Activated T-helper 17 cell treated with anti-CD3 and anti-CD28 coated beads, Interleukin-2, amount 50 U/mL, for 72 hours (primary cell): ENCODE data around the gene MAPK13. TPM values are rescaled to one million over a fixed set of nuclear protein-coding genes. Genes with fewer than 3 reads are reported as not detected.
"Not testable (repeated sequence)": the region's sequence is repeated elsewhere in the genome, so short reads cannot be mapped to it uniquely, and the experiment has no call there.

Experiments used
- ATAC-seq: fragments of 150-1000 bp; cut with Tn5 transposase; replicated peaks from 2 replicates; pipeline ENCODE4 v1.10.0; 2021; ENCODE audit warnings: mild to moderate bottlenecking, moderate library complexity
- H3K27ac Mint-ChIP-seq: one replicate; pipeline ENCODE4 v1.8.0; 2022; ENCODE audit warnings: mixed read lengths
- H3K27me3 Mint-ChIP-seq: one replicate; pipeline ENCODE4 v1.8.0; 2022; ENCODE audit warnings: mixed read lengths
- H3K36me3 Mint-ChIP-seq: one replicate; pipeline ENCODE4 v1.8.0; 2022; ENCODE audit warnings: low read depth, mild to moderate bottlenecking, mixed read lengths
- H3K4me1 Mint-ChIP-seq: one replicate; pipeline ENCODE4 v1.8.0; 2022; ENCODE audit warnings: mixed read lengths
- H3K4me3 Mint-ChIP-seq: one replicate; pipeline ENCODE4 v1.8.0; 2022; ENCODE audit warnings: mild to moderate bottlenecking, mixed read lengths
- H3K9me3 Mint-ChIP-seq: one replicate; pipeline ENCODE4 v1.8.0; 2022; ENCODE audit warnings: mixed read lengths
- total RNA-seq, 2 donors: library from RNA; stranded (reverse); gene quantifications; one replicate each; pipeline ENCODE4 v1.2.3, GENCODE V29; 2022

Gene MAPK13
- total RNA-seq, 2 donors from 2014 or later: 53.6 to 58.7 TPM

GRCh38 chr6:36128793-36129192 lies 1.5 kb upstream of the MAPK13 start:
- no peak for ATAC-seq
- Mint-ChIP-seq H3K4me3 (peak overlapping the region; percentile 86), H3K36me3 (peaks cover 28% of the 10 kb centered on the region), H3K27me3 (no peaks in the 10 kb centered on the region), H3K4me1 (peaks cover 30% of the 10 kb centered on the region), H3K27ac (no peak overlapping the region), H3K9me3 (no peaks in the 10 kb centered on the region)

DNA sequence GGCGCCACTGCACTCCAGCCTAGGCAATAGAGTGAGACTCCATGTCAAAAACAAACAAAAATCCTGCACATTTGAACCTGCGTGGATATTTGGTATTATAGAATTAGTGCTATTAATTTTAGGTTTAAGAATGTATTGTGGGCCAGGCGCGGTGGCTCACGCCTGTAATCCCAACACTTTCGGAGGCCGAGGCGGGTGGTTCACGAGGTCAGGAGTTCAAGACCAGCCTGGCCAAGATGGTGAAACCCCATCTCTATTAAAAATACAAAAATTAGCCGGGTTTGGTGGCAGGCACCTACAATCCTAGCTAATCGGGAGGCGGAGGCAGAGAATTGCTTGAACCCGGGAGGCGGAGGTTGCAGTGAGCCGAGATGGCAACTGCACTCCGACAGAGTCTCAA lies 979 bp upstream of the MAPK13 start:
- Mint-ChIP-seq H3K27ac (peak overlapping the region; percentile 89), H3K4me3 (peak overlapping the region; percentile 86), H3K4me1 (peaks cover 31% of the 10 kb centered on the region), H3K36me3 (peaks cover 34% of the 10 kb centered on the region)
- not testable (repeated sequence) for ATAC-seq, H3K9me3 Mint-ChIP-seq, H3K27me3 Mint-ChIP-seq

DNA sequence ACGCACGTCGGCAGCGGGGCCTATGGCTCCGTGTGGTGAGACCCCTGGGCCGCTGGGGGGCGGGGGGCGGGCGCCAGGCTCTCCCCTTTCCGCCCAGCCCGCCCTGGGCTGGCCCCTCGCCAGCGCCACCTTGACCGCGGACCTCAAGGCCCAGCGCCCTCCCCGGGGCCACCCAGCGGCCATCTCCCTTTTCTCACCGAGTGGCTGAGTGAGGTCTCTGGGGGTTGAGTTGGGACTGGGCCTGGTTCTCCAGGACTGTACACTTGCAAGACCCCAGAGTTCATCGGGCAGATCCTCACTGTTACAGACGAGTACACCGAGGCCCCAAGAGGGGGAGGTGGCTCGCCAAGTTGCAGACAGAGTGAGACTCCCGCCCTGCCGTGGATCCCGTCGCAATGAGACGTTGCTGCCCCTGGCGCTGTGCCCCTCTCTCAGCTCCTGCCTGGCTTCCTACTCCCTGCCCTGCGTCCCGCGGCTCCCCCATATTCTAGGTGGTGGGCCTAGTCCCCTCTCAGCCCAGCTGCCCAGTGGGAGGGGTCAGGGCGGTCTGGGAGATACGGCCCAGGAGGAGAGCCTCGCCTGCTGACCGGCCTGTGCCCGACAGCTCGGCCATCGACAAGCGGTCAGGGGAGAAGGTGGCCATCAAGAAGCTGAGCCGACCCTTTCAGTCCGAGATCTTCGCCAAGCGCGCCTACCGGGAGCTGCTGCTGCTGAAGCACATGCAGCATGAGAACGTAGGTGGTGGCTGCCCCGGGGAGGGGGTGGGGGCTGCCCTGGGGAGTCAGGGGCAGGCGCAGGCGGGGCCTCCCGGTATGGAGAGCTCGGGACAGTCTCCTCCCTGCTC lies 576 bp downstream of the MAPK13 start:
- Mint-ChIP-seq H3K36me3 (peaks cover 49% of the 10 kb centered on the region), H3K4me3 (peak overlapping the region; percentile 83), H3K9me3 (no peaks in the 10 kb centered on the region), H3K27ac (peak overlapping the region; percentile 82), H3K27me3 (no peaks in the 10 kb centered on the region), H3K4me1 (peaks cover 35% of the 10 kb centered on the region)
- ATAC-seq: peak; percentile 73

GRCh38 chr6:36131511-36132245 lies 1.4 kb downstream of the MAPK13 start:
- H3K27ac Mint-ChIP-seq: peak overlapping the region; percentile 82
- H3K36me3 Mint-ChIP-seq: peaks cover 57% of the 10 kb centered on the region
- peaks cover 28% of the 10 kb centered on the region for H3K4me1 Mint-ChIP-seq
- peak; percentile 83 for ATAC-seq
- H3K4me3 Mint-ChIP-seq: peak overlapping the region; percentile 83
- H3K27me3 Mint-ChIP-seq: no peaks in the 10 kb centered on the region
- no peaks in the 10 kb centered on the region for H3K9me3 Mint-ChIP-seq

DNA sequence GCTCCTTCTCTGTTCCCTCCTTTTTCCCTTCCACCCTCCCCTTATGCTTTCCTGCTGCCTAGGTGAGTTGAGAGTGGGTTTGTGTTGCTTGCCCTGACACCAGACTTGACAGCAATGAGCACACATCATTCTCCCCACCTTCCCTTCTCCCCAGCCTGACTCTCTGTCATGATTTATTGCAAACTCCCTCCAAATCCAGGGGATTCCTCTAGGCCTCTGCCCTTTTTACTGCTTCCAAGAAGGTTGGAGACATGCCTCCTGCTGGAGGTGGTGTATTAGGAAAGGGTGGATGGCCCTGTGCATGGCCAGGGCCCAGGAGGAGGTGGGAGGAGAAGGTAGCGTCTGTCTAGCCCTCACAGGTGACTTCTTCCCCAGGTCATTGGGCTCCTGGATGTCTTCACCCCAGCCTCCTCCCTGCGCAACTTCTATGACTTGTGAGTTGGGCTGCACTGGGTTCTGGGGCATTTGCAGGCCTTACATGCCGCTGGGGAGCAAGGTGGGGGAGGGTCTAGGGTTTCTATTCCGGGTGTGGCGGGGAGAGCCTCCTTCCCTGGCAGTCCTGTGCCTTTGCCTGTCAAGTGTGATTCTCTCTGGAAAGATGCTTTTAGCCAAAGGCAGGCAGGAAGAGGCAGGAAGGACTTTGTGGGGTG lies 2.1 kb downstream of the MAPK13 start:
- ATAC-seq: no peak
- Mint-ChIP-seq H3K4me1 (peaks cover 21% of the 10 kb centered on the region), H3K27me3 (no peaks in the 10 kb centered on the region), H3K27ac (peak overlapping the region; percentile 82), H3K9me3 (no peaks in the 10 kb centered on the region), H3K4me3 (peak overlapping the region; percentile 83), H3K36me3 (peaks cover 64% of the 10 kb centered on the region)

- Mint-ChIP-seq H3K4me3 (peak overlapping the region; percentile 83), H3K9me3 (no peaks in the 10 kb centered on the region), H3K27ac (peak overlapping the region; percentile 82), H3K36me3 (peaks cover 72% of the 10 kb centered on the region), H3K27me3 (no peaks in the 10 kb centered on the region), H3K4me1 (peaks cover 20% of the 10 kb centered on the region)
- no peak for ATAC-seq
Observed at GRCh38 chr6:36133148-36133547, 2.8 kb downstream of the MAPK13 start.

- ATAC-seq: no peak
- no peaks in the 10 kb centered on the region for H3K9me3 Mint-ChIP-seq
- H3K36me3 Mint-ChIP-seq: peaks cover 80% of the 10 kb centered on the region
- H3K27ac Mint-ChIP-seq: peak overlapping the region; percentile 36
- no peaks in the 10 kb centered on the region for H3K27me3 Mint-ChIP-seq
- H3K4me1 Mint-ChIP-seq: peaks cover 20% of the 10 kb centered on the region
- H3K4me3 Mint-ChIP-seq: peak overlapping the region; percentile 83
Observed at GRCh38 chr6:36133912-36134311, 3.6 kb downstream of the MAPK13 start.

GRCh38 chr6:36135053-36135731 lies 4.9 kb downstream of the MAPK13 start:
- no peak overlapping the region for H3K4me3 Mint-ChIP-seq
- H3K27me3 Mint-ChIP-seq: no peaks in the 10 kb centered on the region
- no peaks in the 10 kb centered on the region for H3K9me3 Mint-ChIP-seq
- H3K27ac Mint-ChIP-seq: peak overlapping the region; percentile 36
- H3K4me1 Mint-ChIP-seq: peaks cover 19% of the 10 kb centered on the region
- peaks cover 88% of the 10 kb centered on the region for H3K36me3 Mint-ChIP-seq
- no peak for ATAC-seq

DNA sequence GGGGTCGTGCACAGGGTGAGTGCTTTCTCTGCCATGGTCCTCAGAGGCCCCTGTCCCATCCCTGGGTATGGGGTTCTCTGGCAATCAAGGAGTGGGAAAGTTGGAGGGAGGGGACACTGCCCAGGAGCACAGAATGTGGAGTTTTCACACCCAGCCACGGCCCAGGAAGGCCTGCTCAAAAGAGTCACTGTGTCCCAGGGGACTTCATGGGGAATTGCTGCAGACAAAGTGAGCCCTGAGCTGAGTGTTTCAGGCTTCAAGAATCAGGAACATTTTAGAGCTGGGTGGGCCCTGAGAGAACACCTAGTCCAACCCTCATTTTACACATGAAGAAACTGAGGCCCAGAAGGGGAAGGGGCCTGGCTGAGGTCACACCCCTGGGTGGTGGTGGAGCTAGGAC lies 5.7 kb downstream of the MAPK13 start:
- Mint-ChIP-seq H3K27ac (peak overlapping the region; percentile 36), H3K4me3 (no peak overlapping the region), H3K27me3 (no peaks in the 10 kb centered on the region), H3K4me1 (peaks cover 20% of the 10 kb centered on the region), H3K36me3 (peaks cover 94% of the 10 kb centered on the region), H3K9me3 (no peaks in the 10 kb centered on the region)
- ATAC-seq: no peak

DNA sequence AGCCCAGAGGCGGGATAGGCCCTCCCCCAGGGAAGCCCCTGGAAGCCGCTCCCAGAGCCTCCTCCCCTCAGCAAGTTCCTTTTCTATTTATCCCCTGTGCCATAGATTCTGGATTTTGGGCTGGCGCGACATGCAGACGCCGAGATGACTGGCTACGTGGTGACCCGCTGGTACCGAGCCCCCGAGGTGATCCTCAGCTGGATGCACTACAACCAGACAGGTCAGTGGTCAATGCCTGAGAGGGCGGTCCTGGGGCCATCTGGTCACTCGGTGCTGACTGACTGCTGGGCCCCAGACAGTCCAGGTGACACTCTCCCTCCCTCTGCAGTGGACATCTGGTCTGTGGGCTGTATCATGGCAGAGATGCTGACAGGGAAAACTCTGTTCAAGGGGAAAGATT lies 6.2 kb downstream of the MAPK13 start:
- Mint-ChIP-seq H3K4me3 (no peak overlapping the region), H3K9me3 (no peaks in the 10 kb centered on the region), H3K36me3 (peaks cover 94% of the 10 kb centered on the region), H3K27me3 (no peaks in the 10 kb centered on the region), H3K27ac (no peak overlapping the region), H3K4me1 (peaks cover 23% of the 10 kb centered on the region)
- ATAC-seq: no peak

- no peak overlapping the region for H3K27ac Mint-ChIP-seq
- ATAC-seq: no peak
- H3K4me3 Mint-ChIP-seq: no peak overlapping the region
- no peaks in the 10 kb centered on the region for H3K9me3 Mint-ChIP-seq
- no peaks in the 10 kb centered on the region for H3K27me3 Mint-ChIP-seq
- H3K4me1 Mint-ChIP-seq: peaks cover 19% of the 10 kb centered on the region
- peaks cover 82% of the 10 kb centered on the region for H3K36me3 Mint-ChIP-seq
Observed at GRCh38 chr6:36138667-36139066, 8.4 kb downstream of the MAPK13 start.

GRCh38 chr6:36139431-36139830 lies 9.1 kb downstream of the MAPK13 start:
- H3K27ac Mint-ChIP-seq: no peak overlapping the region
- no peak for ATAC-seq

GRCh38 chr6:36139991-36140710 lies 9.8 kb downstream of the MAPK13 start:
- H3K27me3 Mint-ChIP-seq: no peaks in the 10 kb centered on the region
- H3K4me1 Mint-ChIP-seq: peaks cover 14% of the 10 kb centered on the region
- peak overlapping the region; percentile 27 for H3K27ac Mint-ChIP-seq
- no peaks in the 10 kb centered on the region for H3K9me3 Mint-ChIP-seq
- no peak for ATAC-seq
- peaks cover 67% of the 10 kb centered on the region for H3K36me3 Mint-ChIP-seq
- no peak overlapping the region for H3K4me3 Mint-ChIP-seq

More at GRCh38 chr6:36139431-36139830, 9.1 kb downstream of the MAPK13 start:
- Mint-ChIP-seq H3K4me1 (peaks cover 16% of the 10 kb centered on the region), H3K36me3 (peaks cover 74% of the 10 kb centered on the region), H3K9me3 (no peaks in the 10 kb centered on the region), H3K27me3 (no peaks in the 10 kb centered on the region), H3K4me3 (no peak overlapping the region)
